ENCODE results near the gene GTF2A1L. TPM values are rescaled to one million over a fixed set of nuclear protein-coding genes. Genes with fewer than 3 reads are reported as not detected.
"Not testable (repeated sequence)": the region's sequence is repeated elsewhere in the genome, so short reads cannot be mapped to it uniquely, and the experiment has no call there.

The GTF2A1L gene
- polyA plus RNA-seq, 1 donor from 2014 or later, result 0.51 TPM

GRCh38 chr2:48607307-48608014 is 10.2 kb upstream of the GTF2A1L start:
- Histone ChIP-seq H3K36me3 (ENCODE audit: insufficient read depth, low read length) (no peaks in the 10 kb centered on the region), H3K9me2 (ENCODE audit: insufficient read depth, low read length) (no peaks in the 10 kb centered on the region), H3K4me3 (ENCODE audit: low read length) (no peak overlapping the region), H3K9ac (ENCODE audit: low read length) (no peak overlapping the region), H3K27ac (ENCODE audit: low read length) (no peak overlapping the region), H4K20me1 (ENCODE audit: insufficient read depth) (no peaks in the 10 kb centered on the region), H3F3A (ENCODE audit: insufficient read depth, low read length, poor library complexity, severe bottlenecking) (no peaks in the 10 kb centered on the region), H3K79me2 (replicated peaks; ENCODE audit: insufficient read depth, low read length) (no peaks in the 10 kb centered on the region), H3K9me3 (ENCODE audit: low read length) (no peaks in the 10 kb centered on the region), H3K4me2 (ENCODE audit: low read length) (no peak overlapping the region), H2AFZ (ENCODE audit: low read depth, low read length) (no peak overlapping the region), H3K27me3 (ENCODE audit: insufficient read depth, low read depth, low read length) (no peaks in the 10 kb centered on the region)
- TF ChIP-seq EZH2 (IDR thresholded peaks at IDR 0.05; ENCODE audit: borderline replicate concordance, insufficient read depth, low read length, poor library complexity, severe bottlenecking), result no peak
- no peak for TF ChIP-seq TAF1 (IDR thresholded peaks at IDR 0.05; ENCODE audit: low read depth)

GRCh38 chr2:48613211-48613610 is 4.4 kb upstream of the GTF2A1L start:
- Histone ChIP-seq H2AFZ (ENCODE audit: low read depth, low read length) (no peak overlapping the region), H3K4me3 (ENCODE audit: low read length) (no peak overlapping the region), H3K9ac (ENCODE audit: low read length) (no peak overlapping the region), H3K27me3 (ENCODE audit: insufficient read depth, low read depth, low read length) (no peaks in the 10 kb centered on the region), H3K9me3 (ENCODE audit: low read length) (no peaks in the 10 kb centered on the region), H3K36me3 (ENCODE audit: insufficient read depth, low read length) (no peaks in the 10 kb centered on the region), H3K4me2 (ENCODE audit: low read length) (no peak overlapping the region), H4K20me1 (ENCODE audit: insufficient read depth) (no peaks in the 10 kb centered on the region), H3K27ac (ENCODE audit: low read length) (no peak overlapping the region), H3K9me2 (ENCODE audit: insufficient read depth, low read length) (no peaks in the 10 kb centered on the region), H3K79me2 (replicated peaks; ENCODE audit: insufficient read depth, low read length) (no peaks in the 10 kb centered on the region), H3F3A (ENCODE audit: insufficient read depth, low read length, poor library complexity, severe bottlenecking) (no peaks in the 10 kb centered on the region)
- TF ChIP-seq POLR2AphosphoS5 (IDR thresholded peaks at IDR 0.05) (no peak), EZH2 (IDR thresholded peaks at IDR 0.05; ENCODE audit: borderline replicate concordance, insufficient read depth, low read length, poor library complexity, severe bottlenecking) (no peak), EP300 (conservative IDR thresholded peaks at IDR 0.05; ENCODE audit: poor library complexity, severe bottlenecking) (no peak), TAF1 (IDR thresholded peaks at IDR 0.05; ENCODE audit: low read depth) (no peak)

- H3K27me3 ChIP-seq (ENCODE audit: insufficient read depth, low read depth, low read length); H3K9me3 ChIP-seq (ENCODE audit: low read length); H3F3A ChIP-seq (ENCODE audit: insufficient read depth, low read length, poor library complexity, severe bottlenecking); H3K9me2 ChIP-seq (ENCODE audit: insufficient read depth, low read length); H3K9ac ChIP-seq (ENCODE audit: low read length); H4K20me1 ChIP-seq (ENCODE audit: insufficient read depth); H2AFZ ChIP-seq (ENCODE audit: low read depth, low read length); H3K27ac ChIP-seq (ENCODE audit: low read length); H3K4me2 ChIP-seq (ENCODE audit: low read length); H3K36me3 ChIP-seq (ENCODE audit: insufficient read depth, low read length); H3K4me3 ChIP-seq (ENCODE audit: low read length); H3K79me2 ChIP-seq (replicated peaks; ENCODE audit: insufficient read depth, low read length): not testable (repeated sequence)
Observed at GRCh38 chr2:48614581-48614980, 3.1 kb upstream of the GTF2A1L start.

- H3K79me2 ChIP-seq (replicated peaks; ENCODE audit: insufficient read depth, low read length), result no peaks in the 10 kb centered on the region
- H2AFZ ChIP-seq (ENCODE audit: low read depth, low read length), result no peak overlapping the region
- TF ChIP-seq TAF1 (IDR thresholded peaks at IDR 0.05; ENCODE audit: low read depth) (no peak), EP300 (conservative IDR thresholded peaks at IDR 0.05; ENCODE audit: poor library complexity, severe bottlenecking) (no peak), REST (IDR thresholded peaks at IDR 0.05; ENCODE audit: borderline replicate concordance) (no peak), CTCF (IDR thresholded peaks at IDR 0.05; ENCODE audit: poor library complexity, severe bottlenecking) (no peak), RAD21 (conservative IDR thresholded peaks at IDR 0.05) (no peak), MXI1 (conservative IDR thresholded peaks at IDR 0.05; ENCODE audit: poor library complexity, severe bottlenecking) (no peak), POLR2AphosphoS5 (IDR thresholded peaks at IDR 0.05) (no peak), SMC3 (conservative IDR thresholded peaks at IDR 0.05; ENCODE audit: poor library complexity) (no peak)
- no peak overlapping the region for H3K4me2 ChIP-seq (ENCODE audit: low read length)
- no peak overlapping the region for H3K9ac ChIP-seq (ENCODE audit: low read length)
- H3K27ac ChIP-seq (ENCODE audit: low read length), result no peak overlapping the region
- no peaks in the 10 kb centered on the region for H3K9me3 ChIP-seq (ENCODE audit: low read length)
- H3F3A ChIP-seq (ENCODE audit: insufficient read depth, low read length, poor library complexity, severe bottlenecking), result no peaks in the 10 kb centered on the region
- H3K27me3 ChIP-seq (ENCODE audit: insufficient read depth, low read depth, low read length), result no peaks in the 10 kb centered on the region
- H3K4me3 ChIP-seq (ENCODE audit: low read length), result no peak overlapping the region
- H3K36me3 ChIP-seq (ENCODE audit: insufficient read depth, low read length), result no peaks in the 10 kb centered on the region
- H3K9me2 ChIP-seq (ENCODE audit: insufficient read depth, low read length), result no peaks in the 10 kb centered on the region
- H4K20me1 ChIP-seq (ENCODE audit: insufficient read depth), result no peaks in the 10 kb centered on the region
Observed at GRCh38 chr2:48619526-48619925, 1.9 kb downstream of the GTF2A1L start.
